Stimulated activated naive CD8-positive, alpha-beta T cell treated with anti-CD3 and anti-CD28 coated beads, Interleukin-15, amount 100 ng/mL, for 72 hours (primary cell): ENCODE results near the gene PTF1A.
"Not testable (repeated sequence)": the region's sequence is repeated elsewhere in the genome, so short reads cannot be mapped to it uniquely, and the experiment has no call there.

Source experiments
- ATAC-seq: fragments of 150-1000 bp; cut with Tn5 transposase; 2 replicates; pipeline ENCODE4 v1.10.0; 2021; ENCODE audit warnings: mild to moderate bottlenecking, moderate library complexity
- DNase-seq, 2 donors: peaks; one replicate each; pipeline ENCODE4 v3.0.0; 2021 to 2022
- H3K27ac Mint-ChIP-seq, 2 donors: one replicate each; pipeline ENCODE4 v1.8.0; 2022; ENCODE audit warnings: mild to moderate bottlenecking in 2 of 2, mixed read lengths in 2 of 2, moderate library complexity in 2 of 2
- H3K27me3 Mint-ChIP-seq: one replicate; pipeline ENCODE4 v1.8.0; 2022; ENCODE audit warnings: mixed read lengths
- H3K4me1 Mint-ChIP-seq: one replicate; pipeline ENCODE4 v1.8.0; 2022; ENCODE audit warnings: mild to moderate bottlenecking, mixed read lengths
- H3K4me3 Mint-ChIP-seq, 2 donors: one replicate each; pipeline ENCODE4 v1.8.0; 2022; ENCODE audit warnings: mild to moderate bottlenecking in 2 of 2, mixed read lengths in 2 of 2, moderate library complexity in 1 of 2
- H3K9me3 Mint-ChIP-seq, 2 donors: one replicate each; pipeline ENCODE4 v1.8.0; 2022; ENCODE audit warnings: mixed read lengths in 2 of 2

The PTF1A gene

DNA sequence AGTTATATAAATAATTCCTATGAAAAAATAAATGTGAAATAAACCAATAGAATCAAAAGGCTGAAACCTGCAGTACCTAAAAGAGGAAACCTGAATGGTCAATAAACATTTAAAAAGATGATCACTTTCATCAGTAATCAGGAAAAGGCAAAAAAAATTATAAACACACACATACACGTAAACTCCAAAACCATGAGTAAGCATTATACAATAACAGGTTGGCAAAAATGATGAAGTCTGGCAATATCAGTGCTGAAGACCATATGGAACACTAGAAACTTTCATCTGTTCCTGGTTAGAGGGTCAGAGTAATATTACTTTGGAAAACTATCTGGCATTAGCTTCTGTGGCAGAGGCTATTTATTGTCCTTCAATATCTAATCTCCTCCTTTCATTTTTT lies 38.5 kb downstream of the PTF1A start:
- H3K27me3 Mint-ChIP-seq: peaks cover 21% of the 10 kb centered on the region
- H3K27ac Mint-ChIP-seq: no peak overlapping the region

DNA sequence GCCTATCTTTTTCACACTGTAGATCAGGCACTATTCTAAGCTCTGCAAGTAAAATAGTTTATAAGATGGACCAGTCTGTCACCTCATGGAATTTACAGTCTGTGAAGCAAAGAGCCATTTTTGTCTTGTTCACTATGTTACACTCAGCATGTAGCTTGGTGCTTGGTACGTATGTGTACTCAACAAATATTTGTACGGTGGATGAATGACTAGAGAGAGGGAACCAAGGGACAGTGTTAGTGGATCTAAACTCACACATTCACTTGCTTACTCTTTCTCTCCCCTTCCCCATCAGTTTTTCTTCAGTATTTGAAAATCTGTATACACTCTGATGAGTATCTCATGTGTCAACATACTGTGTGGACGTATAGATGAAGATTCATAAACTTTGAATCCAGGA lies 45.9 kb downstream of the PTF1A start:
- Mint-ChIP-seq H3K27me3 (peaks cover 15% of the 10 kb centered on the region), H3K4me3 (no peak overlapping the region), H3K9me3 (peaks cover 6 to 18% of the 10 kb centered on the region in 2 donors), H3K27ac (no peak overlapping the region), H3K4me1 (no peaks in the 10 kb centered on the region)
- ATAC-seq (no peak), DNase-seq (no peak)

More for the DNA sequence above, 38.5 kb downstream of the PTF1A start:
- no peak for DNase-seq
- Mint-ChIP-seq H3K4me3 (no peak overlapping the region), H3K9me3 (peaks cover 0 to 15% of the 10 kb centered on the region in 2 donors), H3K4me1 (no peaks in the 10 kb centered on the region)
- ATAC-seq: no peak

DNA sequence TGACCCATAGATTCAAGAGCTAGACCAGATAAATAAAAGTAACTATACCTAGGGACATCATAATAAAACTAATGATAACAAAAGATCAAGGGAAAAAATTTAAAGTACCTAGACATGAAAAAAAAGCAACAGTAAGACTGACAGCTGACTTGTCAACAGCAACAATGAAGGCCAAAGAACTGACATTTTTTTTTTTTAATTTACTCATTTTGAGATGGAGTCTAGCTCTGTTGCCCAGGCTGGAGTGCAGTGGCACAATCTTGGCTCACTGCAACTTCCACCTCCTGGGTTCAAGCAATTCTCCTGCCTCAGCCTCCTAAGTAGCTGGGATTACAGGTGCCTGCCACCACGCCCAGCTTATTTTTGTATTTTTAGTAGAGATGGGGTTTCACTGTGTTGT lies 49.7 kb downstream of the PTF1A start:
- peaks cover 15% of the 10 kb centered on the region for H3K27me3 Mint-ChIP-seq
- ATAC-seq, H3K4me1 Mint-ChIP-seq, DNase-seq, H3K4me3 Mint-ChIP-seq, H3K27ac Mint-ChIP-seq: not testable (repeated sequence)
- peaks cover 9 to 26% of the 10 kb centered on the region in 2 donors for H3K9me3 Mint-ChIP-seq
